Measurements from ENCODE around the gene PAX8. TPM values are rescaled to one million over a fixed set of nuclear protein-coding genes. Genes with fewer than 3 reads are reported as not detected.
A peak's percentile ranks its signal among the peaks of the same experiment; 100 is the strongest.

The PAX8 gene
- total and polyA plus RNA-seq, 2 of the 13 experiments (the other 11 are each of a cell fraction or from before 2014, with no cell fraction given) = 1.5 to 8.8 TPM

- TF ChIP-seq SKIL (CRISPR knock-in tag; IDR thresholded peaks at IDR 0.05; ENCODE audit: borderline replicate concordance) (peak; percentile 28), ATF2 (CRISPR knock-in tag; IDR thresholded peaks at IDR 0.05) (0 out of 2 replicates have a peak, but pooled peaks have one; percentile 45), FIP1L1 (IDR thresholded peaks at IDR 0.05; ENCODE audit: borderline replicate concordance, insufficient read depth, low read depth, low read length) (no peak), ZNF18 (CRISPR knock-in tag; IDR thresholded peaks at IDR 0.05; ENCODE audit: insufficient replicate concordance) (no peak), DPF2 (CRISPR knock-in tag; IDR thresholded peaks at IDR 0.05; ENCODE audit: borderline replicate concordance, low read depth) (0 out of 2 replicates have a peak, but pooled peaks have one; percentile 37), NR0B2 (CRISPR knock-in tag; IDR thresholded peaks at IDR 0.05) (peak; percentile 23; the same call in 1 of the 2 replicates), ZNF296 (CRISPR knock-in tag; conservative IDR thresholded peaks at IDR 0.05) (no peak; the same call in 1 of the 2 replicates), CERS6 (CRISPR knock-in tag; IDR thresholded peaks at IDR 0.05) (no peak), ZNF354B (CRISPR knock-in tag; IDR thresholded peaks at IDR 0.05) (no peak), ZNF230 (CRISPR knock-in tag; IDR thresholded peaks at IDR 0.05) (peak; percentile 79; the same call in 1 of the 2 replicates), ZNF605 (CRISPR knock-in tag; IDR thresholded peaks at IDR 0.05) (0 out of 2 replicates have a peak, but pooled peaks have one; percentile 26), GLI4 (CRISPR knock-in tag; IDR thresholded peaks at IDR 0.05; ENCODE audit: borderline replicate concordance) (peak; percentile 98), ONECUT2 (CRISPR knock-in tag; IDR thresholded peaks at IDR 0.05) (no peak), PITX1 (CRISPR knock-in tag; IDR thresholded peaks at IDR 0.05) (0 out of 2 replicates have a peak, but pooled peaks have one; percentile 47), ZNF574 (CRISPR knock-in tag; IDR thresholded peaks at IDR 0.05) (peak; percentile 81), ZNF678 (CRISPR knock-in tag; IDR thresholded peaks at IDR 0.05) (peak; percentile 44; the same call in 1 of the 2 replicates), ZSCAN21 (CRISPR knock-in tag; IDR thresholded peaks at IDR 0.05; ENCODE audit: borderline replicate concordance) (peak; percentile 95)
Measured at GRCh38 chr2:113198790-113199612, 79.7 kb downstream of the PAX8 start (continued).
